Omental fat pad (tissue), 4 donors: Measurements from ENCODE around the gene LARGE1. TPM values are rescaled to one million over a fixed set of nuclear protein-coding genes. Genes with fewer than 3 reads are reported as not detected.

Experiments
- ATAC-seq: fragments of 150-250 bp; one replicate; pipeline ENCODE4 v1.9.1; 2016; ENCODE audit warnings: mild to moderate bottlenecking, moderate library complexity; ENCODE audit not compliant: low FRiP score
- DNase-seq: peaks from one replicate; pipeline ENCODE4 v3.0.0-alpha.2; 2019; ENCODE audit warnings: low spot score
- CTCF ChIP-seq, 3 donors: fragments of 450-650 bp; IDR thresholded peaks; one replicate each; pipeline ENCODE4 v1.5.1; 2016 to 2017; ENCODE audit warnings: antibody characterized with exemption in 3 of 3, mild to moderate bottlenecking in 3 of 3, moderate library complexity in 2 of 3
- total RNA-seq, 4 donors: library from RNA; depleted of rRNA; stranded (reverse); fragments of >200 nt; gene quantifications; one replicate each; pipeline ENCODE4 v1.1.0, GENCODE V29; 2016

LARGE1 gene
- total RNA-seq, 4 donors from 2014 or later: 16.5 to 31.2 (median 22.3) TPM

DNA sequence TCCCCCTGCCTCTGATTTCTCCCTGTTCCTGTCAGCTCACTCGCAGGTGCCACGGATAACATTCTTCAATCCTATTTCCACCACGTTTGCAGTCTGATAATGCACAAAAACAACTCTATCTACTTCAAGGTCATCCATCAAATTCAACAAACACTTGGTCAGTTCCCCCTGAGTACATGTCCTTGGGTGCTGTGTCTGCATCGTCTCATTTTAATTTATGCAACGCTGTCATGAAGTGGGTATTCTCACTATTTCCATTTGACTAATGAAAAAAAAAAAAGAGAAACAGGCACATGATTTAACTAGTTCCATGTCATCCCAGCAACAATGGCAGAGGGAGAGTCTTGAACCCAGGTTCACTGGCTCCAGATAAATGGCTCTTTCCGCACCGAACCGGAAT, 262.6 kb downstream of the LARGE1 start:
- no peak for TF ChIP-seq CTCF (IDR thresholded peaks at IDR 0.05)
- DNase-seq (no peak), ATAC-seq (no peak)

DNA sequence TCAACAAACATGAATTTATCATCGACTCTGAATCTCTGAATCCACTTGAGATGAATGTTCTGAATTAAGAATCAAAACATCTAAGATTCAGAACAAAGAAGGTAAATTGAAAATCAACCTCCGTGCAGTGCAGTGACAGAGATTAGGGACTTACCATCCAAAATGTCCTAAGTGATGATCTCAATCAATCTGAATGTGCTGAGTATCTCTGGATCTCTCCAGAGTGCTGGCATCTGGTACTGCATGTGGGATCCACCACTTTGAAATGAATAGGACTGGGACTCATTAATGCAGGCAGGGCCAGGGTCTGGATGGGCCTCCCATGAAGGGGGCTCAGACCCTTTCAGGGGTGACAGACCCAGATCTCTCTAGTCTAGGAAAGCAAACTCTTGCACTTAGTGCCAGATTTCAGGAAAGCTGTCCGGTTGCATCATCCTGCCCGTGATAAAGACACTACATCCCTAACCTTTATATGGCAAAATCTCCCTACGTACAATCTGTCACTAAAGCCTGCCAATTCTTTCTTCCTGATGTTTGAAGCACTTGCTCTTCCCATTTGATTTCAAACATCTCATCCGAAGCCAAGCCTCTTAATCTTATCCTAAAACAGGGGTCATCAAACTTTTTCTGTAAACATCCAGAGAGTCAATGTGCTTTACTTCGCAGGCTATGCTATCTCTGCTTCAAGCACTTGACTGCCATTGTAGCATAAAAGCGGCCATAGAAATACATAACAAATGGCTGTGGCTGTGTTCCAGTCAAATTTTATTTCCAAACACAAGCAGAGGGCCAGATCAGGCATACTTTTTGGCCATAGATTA, 263.3 kb downstream of the LARGE1 start:
- no peak for TF ChIP-seq CTCF (IDR thresholded peaks at IDR 0.05)
- DNase-seq: no peak
- ATAC-seq: peak; percentile 41

DNA sequence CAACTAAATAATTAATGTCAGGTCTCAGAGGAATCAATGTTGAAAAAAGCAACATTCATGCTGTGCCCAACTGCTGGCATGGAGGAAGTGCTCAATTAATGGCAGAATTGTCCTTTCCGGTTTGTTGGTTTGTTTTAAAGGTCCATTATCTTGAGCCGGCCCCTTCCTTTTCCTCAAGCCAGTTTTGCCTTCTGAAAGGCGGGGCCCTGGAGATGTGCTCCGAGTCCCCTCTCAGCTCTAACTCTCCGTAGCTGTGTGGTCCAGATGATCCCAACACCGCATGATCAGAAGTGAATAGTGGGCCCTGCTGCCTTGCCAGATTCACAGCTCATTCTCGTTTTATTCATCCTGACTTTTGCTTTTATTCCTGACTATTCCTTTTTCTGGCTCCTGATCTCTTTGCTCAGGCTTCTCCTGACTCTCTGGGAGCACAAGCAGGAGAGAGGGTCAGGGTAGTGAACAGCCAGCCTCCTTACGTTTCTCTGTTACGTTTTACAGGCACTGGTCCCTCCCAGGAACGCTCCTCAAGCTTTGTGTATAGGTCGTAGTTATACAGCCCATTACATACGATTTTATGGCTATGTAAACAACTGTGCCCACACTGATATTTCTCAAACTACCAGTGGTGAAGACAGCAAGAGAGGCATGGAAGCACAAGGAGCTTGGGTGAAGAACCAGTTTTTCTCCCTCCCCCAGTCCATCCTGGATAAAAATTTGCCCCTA, 265.9 kb downstream of the LARGE1 start:
- TF ChIP-seq CTCF (IDR thresholded peaks at IDR 0.05): no peak
- ATAC-seq (no peak), DNase-seq (no peak)

GRCh38 chr22:33653532-33654063, 266.7 kb downstream of the LARGE1 start:
- ATAC-seq (no peak), DNase-seq (no peak)
- TF ChIP-seq CTCF (IDR thresholded peaks at IDR 0.05): no peak

- no peak for DNase-seq
- no peak for TF ChIP-seq CTCF (IDR thresholded peaks at IDR 0.05)
- peak; percentile 52 for ATAC-seq
Observed at GRCh38 chr22:33652615-33653014, 267.7 kb downstream of the LARGE1 start.

GRCh38 chr22:33650244-33650643, 270.0 kb downstream of the LARGE1 start:
- TF ChIP-seq CTCF (IDR thresholded peaks at IDR 0.05): no peak
- ATAC-seq (peak; percentile 19), DNase-seq (no peak)
